GM21786 (cell line): Measurements from ENCODE around the gene KIF2C.
"Not testable (repeated sequence)": the region's sequence is repeated elsewhere in the genome, so short reads cannot be mapped to it uniquely, and the experiment has no call there.

Source experiments
- ATAC-seq: cut with Tn5 transposase; IDR thresholded peaks from one replicate; pipeline ENCODE4 v1.9.1; 2021; ENCODE audit not compliant: unreplicated experiment

Gene KIF2C

DNA sequence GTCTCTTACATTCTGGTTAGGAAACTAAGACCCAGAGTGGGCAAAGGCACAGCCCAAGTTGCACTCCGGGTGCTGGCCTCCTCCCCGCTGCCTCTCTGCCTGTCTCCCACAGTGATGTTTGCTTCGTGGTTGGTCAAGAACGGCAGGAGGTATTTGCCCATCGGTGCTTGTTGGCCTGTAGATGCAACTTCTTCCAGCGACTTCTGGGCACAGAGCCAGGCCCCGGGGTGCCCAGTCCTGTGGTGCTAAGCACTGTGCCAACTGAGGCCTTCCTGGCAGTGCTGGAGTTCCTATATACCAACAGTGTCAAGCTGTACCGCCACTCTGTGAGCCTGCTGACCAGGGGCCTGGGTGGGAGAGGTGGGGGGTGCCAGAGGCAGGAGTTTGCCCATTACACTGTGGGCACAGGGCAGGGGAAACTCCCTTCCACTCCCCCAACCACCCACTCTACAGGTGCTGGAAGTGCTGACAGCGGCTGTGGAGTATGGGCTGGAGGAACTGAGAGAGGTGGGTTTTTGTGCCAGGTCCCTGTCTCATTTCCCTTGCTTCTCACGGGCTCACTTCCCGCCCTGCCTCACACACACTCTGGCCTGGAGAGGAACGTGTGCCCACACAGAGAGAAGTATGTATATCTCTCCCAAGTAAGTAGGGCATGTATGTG, 70.6 kb downstream of the KIF2C start:
- no peak for ATAC-seq

DNA sequence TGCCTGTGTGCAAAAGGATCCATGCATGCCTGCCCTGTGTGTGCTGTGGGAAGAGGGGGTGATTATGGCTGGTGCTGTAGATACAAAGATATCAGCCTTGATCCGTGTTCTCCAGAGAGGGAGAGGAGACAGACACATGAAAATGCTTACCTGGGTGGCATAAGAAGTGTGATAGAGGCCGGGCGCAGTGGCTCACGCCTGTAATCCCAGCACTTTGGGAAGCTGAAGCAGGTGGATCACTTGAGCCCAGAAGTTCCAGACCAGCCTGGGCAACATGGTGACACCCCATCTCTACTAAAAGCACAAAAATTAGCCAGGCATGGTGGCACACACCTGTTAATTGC, 71.1 kb downstream of the KIF2C start:
- not testable (repeated sequence) for ATAC-seq

DNA sequence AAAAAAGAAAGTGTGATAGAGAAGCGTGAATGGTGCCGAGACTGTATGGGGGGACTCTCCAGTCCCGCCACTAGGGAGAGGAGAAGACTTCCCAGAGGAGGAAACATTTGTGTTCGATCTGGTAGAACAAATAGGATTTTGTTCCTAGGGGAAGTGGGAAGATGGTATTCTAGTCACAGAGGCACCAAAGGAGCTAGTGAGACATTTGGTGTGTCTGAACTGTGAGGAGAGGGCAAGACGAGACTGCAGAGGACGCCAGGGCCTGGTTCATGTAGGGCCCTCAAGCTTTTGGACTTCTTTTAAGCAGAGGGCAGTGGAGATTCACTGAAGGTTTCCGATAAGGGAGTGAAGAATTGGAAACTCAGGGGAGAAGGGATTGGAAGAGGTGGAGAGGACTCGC, 71.6 kb downstream of the KIF2C start:
- ATAC-seq = no peak

DNA sequence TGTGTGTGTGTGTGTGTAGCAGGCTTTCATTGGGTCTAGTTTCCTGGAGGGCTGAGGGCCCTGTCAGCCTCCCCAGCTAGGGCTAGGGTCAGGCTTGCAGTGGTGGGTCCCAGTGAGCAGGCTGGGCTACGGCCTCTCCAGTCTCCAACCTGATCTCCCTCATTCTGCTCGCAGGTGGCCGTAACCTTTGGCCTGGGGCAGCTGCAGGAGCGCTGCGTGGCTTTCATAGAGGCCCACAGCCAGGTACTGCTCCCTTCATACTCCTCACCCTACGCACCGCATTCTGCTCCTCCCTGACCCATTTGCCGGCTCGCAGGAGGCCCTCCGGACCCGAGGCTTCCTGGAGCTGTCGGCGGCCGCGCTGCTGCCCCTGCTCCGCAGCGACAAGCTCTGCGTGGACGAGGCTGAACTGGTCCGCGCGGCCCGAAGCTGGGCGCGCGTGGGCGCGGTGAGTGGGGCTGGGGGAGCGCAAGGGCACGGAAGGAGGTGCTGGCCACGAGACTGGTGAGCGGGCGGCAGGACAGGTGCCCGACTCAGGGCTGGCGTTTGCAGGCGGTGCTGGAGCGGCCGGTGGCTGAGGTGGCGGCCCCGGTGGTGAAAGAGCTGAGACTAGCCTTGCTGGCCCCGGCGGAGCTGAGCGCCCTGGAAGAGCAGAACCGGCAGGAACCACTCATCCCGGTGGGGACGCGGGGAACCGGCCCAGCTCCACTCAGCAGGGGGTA, 73.3 kb downstream of the KIF2C start:
- ATAC-seq = no peak

DNA sequence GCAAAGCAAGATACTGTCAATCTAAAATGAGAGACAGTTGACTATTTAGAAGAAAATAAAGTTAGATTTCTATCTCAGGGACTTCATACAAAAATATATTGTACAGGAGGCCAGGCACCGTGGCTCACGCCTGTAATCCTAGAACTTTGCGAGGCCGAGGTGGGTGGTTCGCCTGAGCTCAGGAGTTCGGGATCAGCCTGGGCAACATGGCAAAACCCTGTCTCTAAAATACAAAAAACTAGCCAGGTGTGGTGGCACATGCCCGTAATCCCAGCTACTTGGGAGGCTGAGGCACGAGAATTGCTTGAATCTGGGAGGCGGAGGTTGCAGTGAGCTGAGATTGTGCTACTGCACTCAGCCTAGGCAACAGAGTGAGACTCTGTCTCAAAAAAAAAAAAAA, 76.3 kb downstream of the KIF2C start:
- ATAC-seq = not testable (repeated sequence)

DNA sequence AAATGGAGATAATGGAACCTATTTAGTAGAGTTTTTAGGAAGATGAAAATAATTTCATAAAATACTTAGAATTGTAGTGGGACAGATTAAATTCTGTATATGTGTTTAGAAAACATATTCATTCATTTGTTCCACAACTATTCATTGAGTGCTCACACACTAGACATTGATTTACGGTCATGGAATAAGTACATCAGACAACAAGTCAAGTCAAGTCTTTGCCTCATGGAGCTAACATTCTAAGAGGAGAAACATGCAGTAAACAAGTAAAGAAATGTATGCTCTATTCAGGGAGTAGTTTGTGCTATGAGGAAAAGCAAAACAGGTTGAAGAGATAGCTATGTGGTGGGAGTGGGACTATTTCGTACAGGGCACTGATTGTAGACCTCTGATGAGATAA, 77.7 kb downstream of the KIF2C start:
- ATAC-seq = no peak
